ENCODE measurements around the gene KRTAP9-6.
"Not testable (repeated sequence)": the region's sequence is repeated elsewhere in the genome, so short reads cannot be mapped to it uniquely, and the experiment has no call there.

KRTAP9-6 gene

GRCh38 chr17:41251261-41251660 is 13.9 kb upstream of the KRTAP9-6 start:
- H2AFZ ChIP-seq (ENCODE audit: insufficient read depth, low read length, poor library complexity): no peak overlapping the region
- H4K8ac ChIP-seq (ENCODE audit: low read depth, low read length): no peak overlapping the region
- no peaks in the 10 kb centered on the region for H3K4me1 ChIP-seq (ENCODE audit: control insufficient read depth in 1 of 2, insufficient read depth in 2 of 2, low read length in 2 of 2)
- DNase-seq: no peak
- H2BK120ac ChIP-seq (ENCODE audit: insufficient read depth, low read length, poor library complexity): no peak overlapping the region
- no peaks in the 10 kb centered on the region for H3K79me2 ChIP-seq (ENCODE audit: control insufficient read depth, insufficient read depth, low read length, poor library complexity)
- no CpG with 5 or more reads among the region's 1 CpG for WGBS (ENCODE audit: extremely low coverage, insufficient coverage, insufficient read length)
- no peak overlapping the region for H3K18ac ChIP-seq (ENCODE audit: low read length)
- H3K23ac ChIP-seq (ENCODE audit: low read length): no peak overlapping the region
- no peak overlapping the region for H2BK12ac ChIP-seq (ENCODE audit: low read length)
- no peaks in the 10 kb centered on the region for H3K79me1 ChIP-seq (ENCODE audit: low read length)
- H4K12ac ChIP-seq (ENCODE audit: low read depth, low read length): no peak overlapping the region
- H3K27ac ChIP-seq (ENCODE audit: low read depth, low read length): no peak overlapping the region
- no peak overlapping the region for H4K91ac ChIP-seq (ENCODE audit: low read depth, low read length)
- no peak overlapping the region for H3K4me2 ChIP-seq (ENCODE audit: low read length)
- no peak overlapping the region for H2BK5ac ChIP-seq (ENCODE audit: low read depth, low read length, poor library complexity)
- H3K4ac ChIP-seq (ENCODE audit: low read depth, low read length): no peak overlapping the region
- H3K4me3 ChIP-seq (ENCODE audit: low read depth, low read length): no peak overlapping the region
- no peak overlapping the region for H2AK5ac ChIP-seq (ENCODE audit: low read length)
- H3K36me3 ChIP-seq (ENCODE audit: control insufficient read depth in 1 of 2, insufficient read depth in 2 of 2, low read length in 2 of 2): no peaks in the 10 kb centered on the region
- no peak overlapping the region for H3K9ac ChIP-seq (ENCODE audit: low read length)
- H3K9me3 ChIP-seq (ENCODE audit: insufficient read depth, low read depth, low read length): no peaks in the 10 kb centered on the region
- no peak overlapping the region for H3K14ac ChIP-seq (ENCODE audit: low read length)
- no peaks in the 10 kb centered on the region for H3K27me3 ChIP-seq (ENCODE audit: insufficient read depth, low read length)

- H3K79me1 ChIP-seq (ENCODE audit: low read length): no peaks in the 10 kb centered on the region
- H4K12ac ChIP-seq (ENCODE audit: low read depth, low read length): no peak overlapping the region
- H3K9ac ChIP-seq (ENCODE audit: low read length): no peak overlapping the region
- H2AK5ac ChIP-seq (ENCODE audit: low read length): no peak overlapping the region
- no peaks in the 10 kb centered on the region for H3K4me1 ChIP-seq (ENCODE audit: control insufficient read depth in 1 of 2, insufficient read depth in 2 of 2, low read length in 2 of 2)
- H3K27me3 ChIP-seq (ENCODE audit: insufficient read depth, low read length): no peaks in the 10 kb centered on the region
- no peak overlapping the region for H3K4me3 ChIP-seq (ENCODE audit: low read depth, low read length)
- no peak overlapping the region for H2BK5ac ChIP-seq (ENCODE audit: low read depth, low read length, poor library complexity)
- H2BK120ac ChIP-seq (ENCODE audit: insufficient read depth, low read length, poor library complexity): no peak overlapping the region
- H4K91ac ChIP-seq (ENCODE audit: low read depth, low read length): no peak overlapping the region
- no peak overlapping the region for H3K27ac ChIP-seq (ENCODE audit: low read depth, low read length)
- no peak overlapping the region for H4K8ac ChIP-seq (ENCODE audit: low read depth, low read length)
- no peak for DNase-seq
- no CpG with 5 or more reads among the region's 1 CpG for WGBS (ENCODE audit: extremely low coverage, insufficient coverage, insufficient read length)
- no peak overlapping the region for H3K23ac ChIP-seq (ENCODE audit: low read length)
- no peak overlapping the region for H3K4ac ChIP-seq (ENCODE audit: low read depth, low read length)
- H3K14ac ChIP-seq (ENCODE audit: low read length): no peak overlapping the region
- no peak overlapping the region for H2AFZ ChIP-seq (ENCODE audit: insufficient read depth, low read length, poor library complexity)
- H3K36me3 ChIP-seq (ENCODE audit: control insufficient read depth in 1 of 2, insufficient read depth in 2 of 2, low read length in 2 of 2): no peaks in the 10 kb centered on the region
- H2BK12ac ChIP-seq (ENCODE audit: low read length): no peak overlapping the region
- H3K9me3 ChIP-seq (ENCODE audit: insufficient read depth, low read depth, low read length): no peaks in the 10 kb centered on the region
- H3K4me2 ChIP-seq (ENCODE audit: low read length): no peak overlapping the region
- no peaks in the 10 kb centered on the region for H3K79me2 ChIP-seq (ENCODE audit: control insufficient read depth, insufficient read depth, low read length, poor library complexity)
- H3K18ac ChIP-seq (ENCODE audit: low read length): no peak overlapping the region
Observed at GRCh38 chr17:41254861-41255260, 10.3 kb upstream of the KRTAP9-6 start.

- H2BK5ac ChIP-seq (ENCODE audit: low read depth, low read length, poor library complexity); H2AFZ ChIP-seq (ENCODE audit: insufficient read depth, low read length, poor library complexity); H3K27ac ChIP-seq (ENCODE audit: low read depth, low read length); H3K27me3 ChIP-seq (ENCODE audit: insufficient read depth, low read length); H3K36me3 ChIP-seq (ENCODE audit: control insufficient read depth in 1 of 2, insufficient read depth in 2 of 2, low read length in 2 of 2); H3K9me3 ChIP-seq (ENCODE audit: insufficient read depth, low read depth, low read length); H3K14ac ChIP-seq (ENCODE audit: low read length); H3K79me2 ChIP-seq (ENCODE audit: control insufficient read depth, insufficient read depth, low read length, poor library complexity); H3K4me1 ChIP-seq (ENCODE audit: control insufficient read depth in 1 of 2, insufficient read depth in 2 of 2, low read length in 2 of 2); H3K4me2 ChIP-seq (ENCODE audit: low read length); H3K23ac ChIP-seq (ENCODE audit: low read length); H2BK12ac ChIP-seq (ENCODE audit: low read length); H4K8ac ChIP-seq (ENCODE audit: low read depth, low read length); DNase-seq; H4K12ac ChIP-seq (ENCODE audit: low read depth, low read length); H2AK5ac ChIP-seq (ENCODE audit: low read length); H3K18ac ChIP-seq (ENCODE audit: low read length); H3K9ac ChIP-seq (ENCODE audit: low read length); H2BK120ac ChIP-seq (ENCODE audit: insufficient read depth, low read length, poor library complexity); H3K4me3 ChIP-seq (ENCODE audit: low read depth, low read length); H3K4ac ChIP-seq (ENCODE audit: low read depth, low read length); H4K91ac ChIP-seq (ENCODE audit: low read depth, low read length); H3K79me1 ChIP-seq (ENCODE audit: low read length): not testable (repeated sequence)
- no CpG with 5 or more reads among the region's 5 CpGs for WGBS (ENCODE audit: extremely low coverage, insufficient coverage, insufficient read length)
Observed at GRCh38 chr17:41255381-41256290, 9.5 kb upstream of the KRTAP9-6 start, which contains the start of gene KRTAP9-9. TSS of gene KRTAP9-9 (plus strand) at chr17:41255384.

- H3K27me3 ChIP-seq (ENCODE audit: insufficient read depth, low read length): no peaks in the 10 kb centered on the region
- no peak overlapping the region for H2AK5ac ChIP-seq (ENCODE audit: low read length)
- H3K9me3 ChIP-seq (ENCODE audit: insufficient read depth, low read depth, low read length): no peaks in the 10 kb centered on the region
- no peak overlapping the region for H3K18ac ChIP-seq (ENCODE audit: low read length)
- no peak overlapping the region for H3K14ac ChIP-seq (ENCODE audit: low read length)
- H3K36me3 ChIP-seq (ENCODE audit: control insufficient read depth in 1 of 2, insufficient read depth in 2 of 2, low read length in 2 of 2): no peaks in the 10 kb centered on the region
- no peaks in the 10 kb centered on the region for H3K4me1 ChIP-seq (ENCODE audit: control insufficient read depth in 1 of 2, insufficient read depth in 2 of 2, low read length in 2 of 2)
- H3K4me3 ChIP-seq (ENCODE audit: low read depth, low read length): no peak overlapping the region
- no peak overlapping the region for H3K4ac ChIP-seq (ENCODE audit: low read depth, low read length)
- no peaks in the 10 kb centered on the region for H3K79me2 ChIP-seq (ENCODE audit: control insufficient read depth, insufficient read depth, low read length, poor library complexity)
- H2AFZ ChIP-seq (ENCODE audit: insufficient read depth, low read length, poor library complexity): no peak overlapping the region
- WGBS (ENCODE audit: extremely low coverage, insufficient coverage, insufficient read length): no CpG with 5 or more reads among the region's 1 CpG
- H4K12ac ChIP-seq (ENCODE audit: low read depth, low read length): no peak overlapping the region
- no peak overlapping the region for H2BK12ac ChIP-seq (ENCODE audit: low read length)
- H3K27ac ChIP-seq (ENCODE audit: low read depth, low read length): no peak overlapping the region
- H3K9ac ChIP-seq (ENCODE audit: low read length): no peak overlapping the region
- no peak overlapping the region for H2BK5ac ChIP-seq (ENCODE audit: low read depth, low read length, poor library complexity)
- DNase-seq: no peak
- H3K23ac ChIP-seq (ENCODE audit: low read length): no peak overlapping the region
- no peak overlapping the region for H2BK120ac ChIP-seq (ENCODE audit: insufficient read depth, low read length, poor library complexity)
- H3K4me2 ChIP-seq (ENCODE audit: low read length): no peak overlapping the region
- no peak overlapping the region for H4K8ac ChIP-seq (ENCODE audit: low read depth, low read length)
- H4K91ac ChIP-seq (ENCODE audit: low read depth, low read length): no peak overlapping the region
- H3K79me1 ChIP-seq (ENCODE audit: low read length): no peaks in the 10 kb centered on the region
Observed at GRCh38 chr17:41256291-41256685, 8.9 kb upstream of the KRTAP9-6 start.
